HCT116 (cell line): ENCODE data around the gene ZFHX2. TPM values are rescaled to one million over a fixed set of nuclear protein-coding genes. Genes with fewer than 3 reads are reported as not detected.

Experiments used
- ATAC-seq: fragments of 200-7000 bp; cut with Tn5 transposase; 2 replicates; pipeline ENCODE4 v1.9.1; 2020; ENCODE audit warnings: mild to moderate bottlenecking, moderate library complexity
- BruUV-seq: library from RNA; stranded (reverse); fragments of 400-500 nt; replicated peaks from 2 replicates; lab custom pipeline; 2021; lab: Mats Ljungman, UMichigan
- CTCF ChIA-PET: fragments of 300-600 bp; sonication (Branson Sonifier 250); formaldehyde crosslinking; loops from one replicate; lab custom pipeline; 2021; ENCODE audit warnings: antibody characterized with exemption; lab: Charles Lee
- POLR2A ChIA-PET: fragments of 300-600, 350-600 bp; sonication (Branson Sonifier 250); formaldehyde crosslinking; loops from one replicate; lab custom pipeline; 2021; ENCODE audit warnings: antibody characterized with exemption; lab: Charles Lee
- RAD21 ChIA-PET, 2 experiments: fragments of 300-600 bp; sonication (Branson Sonifier 250); formaldehyde crosslinking; loops; one replicate each; lab custom pipeline; 2023; ENCODE audit warnings: low total read pairs in 2 of 2; ENCODE audit not compliant: uncharacterized antibody in 2 of 2, unreplicated experiment in 2 of 2, low non-redundant PET in 1 of 2; lab: Charles Lee
- DNase-seq: peaks from one replicate; pipeline ENCODE4 v3.0.0-alpha.2; 2010; ENCODE audit warnings: low read depth, low spot score
- H2AFZ ChIP-seq: fragments of 200-600 bp; shearing (Covaris generic), sonication (generic); 2 replicates; pipeline ENCODE4 v1.6.1; 2017; ENCODE audit warnings: low read depth, mixed run types, mixed read lengths, antibody characterized with exemption, low read length; ENCODE audit not compliant: poor library complexity, severe bottlenecking
- H3K27ac ChIP-seq: 2 replicates; pipeline ENCODE4 v1.5.1; 2012; ENCODE audit warnings: low read depth, low read length
- H3K27me3 ChIP-seq: fragments of 200-600 bp; sonication (generic); 2 replicates; pipeline ENCODE4 v1.6.1; 2016; ENCODE audit warnings: mixed run types, low read length, mixed read lengths; ENCODE audit not compliant: insufficient read depth
- H3K36me3 ChIP-seq, 2 experiments: fragments of 200-500 bp in 1 of 2; fragments of 200-600 bp in 1 of 2; sonication (Bioruptor generic) in 1 of 2; sonication (generic) in 1 of 2; 2 replicates each; pipeline versions ENCODE4 v1.5.1 to v1.6.1; 2014 to 2016; ENCODE audit warnings: low read length in 2 of 2, inconsistent platforms in 1 of 2, mixed read lengths in 1 of 2, mixed run types in 1 of 2; ENCODE audit not compliant: insufficient read depth in 2 of 2, control insufficient read depth in 1 of 2
- H3K4me1 ChIP-seq, 2 experiments: fragments of 200-600 bp in 1 of 2; sonication (generic) in 1 of 2; 2 replicates each; pipeline versions ENCODE4 v1.5.1 to v1.6.1; 2012 to 2017; ENCODE audit warnings: low read length in 2 of 2, inconsistent platforms in 1 of 2, mild to moderate bottlenecking in 1 of 2, mixed read lengths in 1 of 2, mixed run types in 1 of 2, moderate library complexity in 1 of 2; ENCODE audit not compliant: insufficient read depth in 2 of 2, control insufficient read depth in 1 of 2
- H3K4me2 ChIP-seq: fragments of 200-600 bp; sonication (generic); 2 replicates; pipeline ENCODE4 v1.6.1; 2017; ENCODE audit warnings: mixed run types, low read length, mixed read lengths
- H3K4me3 ChIP-seq, 2 experiments: fragments of 200-600 bp in 1 of 2; sonication (generic) in 1 of 2; replicated peaks in 1 of 2; 2 replicates each; pipeline ENCODE4 v1.5.1; 2011 to 2016; ENCODE audit warnings: low read length in 2 of 2, control low read depth in 1 of 2, low read depth in 1 of 2, mild to moderate bottlenecking in 1 of 2, mixed read lengths in 1 of 2, mixed run types in 1 of 2
- H3K79me2 ChIP-seq: fragments of 200-600 bp; sonication (generic); 2 replicates; pipeline ENCODE4 v1.6.1; 2017; ENCODE audit warnings: mild to moderate bottlenecking, mixed run types, low read length, moderate library complexity, mixed read lengths; ENCODE audit not compliant: insufficient read depth
- H3K9ac ChIP-seq: fragments of 200-600 bp; sonication (generic); 2 replicates; pipeline ENCODE4 v1.6.1; 2016; ENCODE audit warnings: low read length, mixed read lengths
- H3K9me2 ChIP-seq: fragments of 200-600 bp; sonication (generic), shearing (Covaris generic); 2 replicates; pipeline ENCODE4 v1.6.1; 2017; ENCODE audit warnings: mixed run types, mild to moderate bottlenecking, moderate library complexity; ENCODE audit not compliant: insufficient read depth
- H3K9me3 ChIP-seq, 2 experiments: fragments of 200-500 bp in 1 of 2; fragments of 200-600 bp in 1 of 2; sonication (Bioruptor generic) in 1 of 2; sonication (generic) in 1 of 2; 2 replicates each; pipeline ENCODE4 v1.6.1; 2014 to 2017; ENCODE audit warnings: low read length in 2 of 2, mixed read lengths in 2 of 2, inconsistent platforms in 1 of 2, low read depth in 1 of 2, mild to moderate bottlenecking in 1 of 2, mixed run types in 1 of 2, moderate library complexity in 1 of 2; ENCODE audit not compliant: control insufficient read depth in 1 of 2, insufficient read depth in 1 of 2
- H4K20me1 ChIP-seq: fragments of 200-600 bp; sonication (generic), shearing (Covaris generic); 2 replicates; pipeline ENCODE4 v1.6.1; 2017; ENCODE audit warnings: mixed run types, mild to moderate bottlenecking, moderate library complexity; ENCODE audit not compliant: insufficient read depth
- CTCF ChIP-seq, 3 experiments: fragments of 200-600 bp in 1 of 3; sonication (generic) in 1 of 3; IDR thresholded peaks in 2 of 3; conservative IDR thresholded peaks in 1 of 3; 2 replicates each; pipeline ENCODE4 v1.5.1; 2012 to 2017; ENCODE audit warnings: low read depth in 2 of 3, low read length in 2 of 3, antibody characterized with exemption in 1 of 3, borderline replicate concordance in 1 of 3, control low read depth in 1 of 3, mild to moderate bottlenecking in 1 of 3, mixed read lengths in 1 of 3, mixed run types in 1 of 3, moderate library complexity in 1 of 3; ENCODE audit not compliant: insufficient read depth in 1 of 3
- EGR1 ChIP-seq: IDR thresholded peaks from 2 replicates; pipeline ENCODE4 v1.6.1; 2012; ENCODE audit warnings: low read depth
- ELF1 ChIP-seq: IDR thresholded peaks from 2 replicates; pipeline ENCODE4 v1.6.1; 2012; ENCODE audit warnings: low read depth, borderline replicate concordance
- FOSL1 ChIP-seq: IDR thresholded peaks from 2 replicates; pipeline ENCODE4 v1.6.1; 2012; ENCODE audit warnings: low read depth
- POLR2AphosphoS5 ChIP-seq: IDR thresholded peaks from 2 replicates; pipeline ENCODE4 v1.6.1; 2011; ENCODE audit warnings: mild to moderate bottlenecking, low read depth, low read length, moderate library complexity
- RAD21 ChIP-seq: IDR thresholded peaks from 2 replicates; pipeline ENCODE4 v1.6.1; 2012; ENCODE audit warnings: low read depth, mild to moderate bottlenecking
- SIN3A ChIP-seq: IDR thresholded peaks from 2 replicates; pipeline ENCODE4 v1.6.1; 2012; ENCODE audit warnings: low read depth
- SP1 ChIP-seq: IDR thresholded peaks from 2 replicates; pipeline ENCODE4 v1.6.1; 2012; ENCODE audit warnings: low read depth
- TCF7L2 ChIP-seq: IDR thresholded peaks from 2 replicates; pipeline ENCODE4 v1.7.0; 2011; ENCODE audit warnings: borderline replicate concordance, inconsistent platforms; ENCODE audit not compliant: insufficient read depth, insufficient read length; ENCODE audit errors: extremely low read depth
- YY1 ChIP-seq: IDR thresholded peaks from 2 replicates; pipeline ENCODE4 v1.6.1; 2011; ENCODE audit warnings: low read length, low read depth, moderate library complexity, mild to moderate bottlenecking; ENCODE audit not compliant: insufficient replicate concordance; ENCODE audit errors: extremely low read depth
- intact Hi-C: fragments of 100-400 bp; cut with micrococcal nuclease; formaldehyde crosslinking; loops from 2 replicates; pipeline ENCODE4 v1.10.0; 2022
- total RNA-seq: library from RNA; stranded (reverse); gene quantifications from one replicate; pipeline ENCODE4 v1.2.1, GENCODE V29; 2021; ENCODE audit not compliant: unreplicated experiment
- TF ChIP-seq, protein P1 (sequence below): IDR thresholded peaks from 2 replicates; pipeline ENCODE4 v1.6.1; 2012
- TF ChIP-seq, protein P2 (sequence below): IDR thresholded peaks from 2 replicates; pipeline ENCODE4 v1.6.1; 2012

ZFHX2 gene
- total RNA-seq, 1 experiment from 2014 or later, result 3.6 TPM

DNA sequence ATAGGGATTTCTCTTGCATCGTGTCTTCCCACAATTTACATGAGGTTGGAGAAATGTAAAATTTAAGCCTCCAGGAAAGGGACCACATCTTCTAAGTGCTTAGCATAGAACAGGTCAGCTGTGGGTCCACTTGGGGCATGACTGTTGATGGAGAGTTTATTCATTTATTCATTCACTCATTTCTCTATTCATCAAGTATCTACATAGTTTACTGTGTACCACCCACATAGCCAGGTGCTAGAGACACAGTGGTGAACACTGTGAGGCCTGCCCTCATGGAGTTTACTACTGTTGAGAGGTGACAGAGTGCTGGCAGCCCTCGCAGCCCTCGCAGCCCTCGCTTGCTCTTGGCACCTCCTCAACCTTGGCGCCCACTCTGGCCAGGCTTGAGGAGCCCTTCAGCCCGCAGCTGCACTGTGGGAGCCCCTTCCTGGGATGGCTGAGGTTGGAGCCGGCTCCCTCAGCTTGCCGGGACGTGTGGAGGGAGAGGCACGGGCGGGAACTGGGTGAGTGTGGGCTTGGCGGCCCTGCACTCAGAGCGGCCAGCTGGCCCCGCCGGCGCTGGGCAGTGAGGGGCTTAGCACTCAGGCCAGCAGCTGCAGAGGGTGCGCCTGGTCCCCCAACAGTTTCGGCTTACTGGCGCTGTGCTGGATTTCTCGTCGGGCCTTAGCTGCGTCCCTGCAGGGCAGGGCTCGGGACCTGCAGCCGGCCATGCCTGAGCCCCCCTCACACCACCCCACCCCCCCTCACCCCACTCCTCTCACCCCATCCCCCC is 28.8 kb upstream of the ZFHX2 start:
- H4K20me1 ChIP-seq, result no peaks in the 10 kb centered on the region
- H3K9me2 ChIP-seq, result no peaks in the 10 kb centered on the region
- BruUV-seq, result no TSS peak
- no peak for TF ChIP-seq YY1
- no peak for TF ChIP-seq POLR2AphosphoS5
- TF ChIP-seq ELF1, result no peak
- TF ChIP-seq TCF7L2, result no peak
- no peak for TF ChIP-seq EGR1
- no peak for TF ChIP-seq SIN3A
- TF ChIP-seq SP1, result no peak
- TF ChIP-seq, protein P1, sequence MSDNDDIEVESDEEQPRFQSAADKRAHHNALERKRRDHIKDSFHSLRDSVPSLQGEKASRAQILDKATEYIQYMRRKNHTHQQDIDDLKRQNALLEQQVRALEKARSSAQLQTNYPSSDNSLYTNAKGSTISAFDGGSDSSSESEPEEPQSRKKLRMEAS, result no peak
- TF ChIP-seq, protein P2, sequence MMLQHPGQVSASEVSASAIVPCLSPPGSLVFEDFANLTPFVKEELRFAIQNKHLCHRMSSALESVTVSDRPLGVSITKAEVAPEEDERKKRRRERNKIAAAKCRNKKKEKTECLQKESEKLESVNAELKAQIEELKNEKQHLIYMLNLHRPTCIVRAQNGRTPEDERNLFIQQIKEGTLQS, result no peak
- no peak for TF ChIP-seq RAD21
- no peak for TF ChIP-seq FOSL1
- TF ChIP-seq CTCF (IDR thresholded peaks at IDR 0.05 in 2 of 3, conservative IDR thresholded peaks at IDR 0.05 in 1 of 3; ENCODE audit: borderline replicate concordance in 1 of 3, insufficient read depth in 1 of 3, low read depth in 2 of 3, low read length in 2 of 3), result no peak
- ChIA-PET POLR2A (no interaction called here), RAD21 (no interaction called here), CTCF (interaction anchor here (1.1 to 1.2 kb wide), 2 partner anchors 8 to 11 kb away, joined by 3 to 5 read pairs; no protein-coding TSS in a partner anchor)
- no peaks in the 10 kb centered on the region for H3K27me3 ChIP-seq
- DNase-seq (no peak), ATAC-seq (no peak)
- no peak overlapping the region for H2AFZ ChIP-seq
- no peak overlapping the region for H3K4me3 ChIP-seq
- H3K9me3 ChIP-seq, result no peaks in the 10 kb centered on the region
- no peaks in the 10 kb centered on the region for H3K79me2 ChIP-seq
- no peak overlapping the region for H3K4me2 ChIP-seq
- H3K36me3 ChIP-seq, result no peaks in the 10 kb centered on the region
- intact Hi-C loops, result no loop called here
- H3K9ac ChIP-seq, result no peak overlapping the region
- no peak overlapping the region for H3K27ac ChIP-seq
- no peaks in the 10 kb centered on the region for H3K4me1 ChIP-seq
